ENCODE data around the gene ZNF608.

GRCh38 chr5:124728331-124728967 is 18.0 kb downstream of the ZNF608 start:
- TF ChIP-seq POLR2AphosphoS5 (IDR thresholded peaks at IDR 0.05; ENCODE audit: low read depth, low read length) (no peak), POLR2A (IDR thresholded peaks at IDR 0.05; ENCODE audit: low read depth, low read length) (no peak)
